Astrocyte (in vitro differentiated cells and primary cell): Measurements from ENCODE around the gene SCGB1C1.

Experiments
- EZH2 ChIP-seq: IDR thresholded peaks from 2 replicates; pipeline ENCODE4 v1.6.1; 2012; ENCODE audit warnings: mild to moderate bottlenecking, low read length, inconsistent platforms; ENCODE audit not compliant: insufficient read depth
- TF ChIP-seq, protein P1 (sequence below): IDR thresholded peaks from 2 replicates; pipeline ENCODE4 v1.5.1; 2011; ENCODE audit warnings: low read depth, mild to moderate bottlenecking, inconsistent platforms, low read length, moderate library complexity; ENCODE audit not compliant: insufficient read depth

DNA sequence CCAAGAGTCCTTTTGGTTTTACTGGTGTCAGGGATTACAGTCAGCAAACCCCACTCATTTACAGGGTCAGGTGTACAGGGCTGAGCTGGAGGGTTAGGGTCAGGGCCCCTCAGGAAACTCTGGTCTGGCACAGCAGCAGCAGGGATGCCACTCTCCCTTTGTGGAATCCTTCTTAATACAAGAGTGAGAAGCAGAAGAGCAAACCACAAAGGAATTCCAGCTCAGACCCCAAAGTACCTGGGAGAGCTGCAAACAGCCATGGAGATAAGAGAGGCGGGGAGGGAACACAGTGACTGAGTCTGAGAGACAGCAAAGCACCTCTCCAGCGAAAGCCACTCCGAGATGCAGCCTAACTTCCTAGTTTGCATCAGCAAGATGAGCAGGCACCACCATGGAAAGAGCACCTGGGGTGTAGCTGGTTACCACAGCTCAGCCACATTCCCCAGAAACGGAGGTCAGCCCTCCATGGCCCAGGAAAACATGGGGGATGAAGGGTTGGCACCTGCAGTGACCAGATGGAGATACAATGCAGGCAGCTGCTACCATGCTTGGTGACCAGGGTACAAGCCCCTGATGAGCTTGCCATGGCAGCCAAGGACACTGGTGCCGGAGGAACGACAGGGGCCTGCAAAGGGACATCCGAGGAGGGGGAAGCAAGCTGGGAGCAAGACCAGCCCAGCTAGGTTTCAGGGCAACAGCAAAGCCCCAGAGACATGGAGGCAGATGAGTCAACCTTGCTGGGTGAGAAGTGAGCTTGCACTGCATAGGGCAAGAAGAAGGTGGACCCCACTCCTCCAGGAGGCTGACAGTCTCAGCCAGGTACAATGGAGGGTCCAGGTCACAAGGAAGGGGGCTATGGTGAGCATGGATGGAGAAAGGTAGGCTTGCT, 10.4 kb downstream of the SCGB1C1 start:
- TF ChIP-seq, protein P1, sequence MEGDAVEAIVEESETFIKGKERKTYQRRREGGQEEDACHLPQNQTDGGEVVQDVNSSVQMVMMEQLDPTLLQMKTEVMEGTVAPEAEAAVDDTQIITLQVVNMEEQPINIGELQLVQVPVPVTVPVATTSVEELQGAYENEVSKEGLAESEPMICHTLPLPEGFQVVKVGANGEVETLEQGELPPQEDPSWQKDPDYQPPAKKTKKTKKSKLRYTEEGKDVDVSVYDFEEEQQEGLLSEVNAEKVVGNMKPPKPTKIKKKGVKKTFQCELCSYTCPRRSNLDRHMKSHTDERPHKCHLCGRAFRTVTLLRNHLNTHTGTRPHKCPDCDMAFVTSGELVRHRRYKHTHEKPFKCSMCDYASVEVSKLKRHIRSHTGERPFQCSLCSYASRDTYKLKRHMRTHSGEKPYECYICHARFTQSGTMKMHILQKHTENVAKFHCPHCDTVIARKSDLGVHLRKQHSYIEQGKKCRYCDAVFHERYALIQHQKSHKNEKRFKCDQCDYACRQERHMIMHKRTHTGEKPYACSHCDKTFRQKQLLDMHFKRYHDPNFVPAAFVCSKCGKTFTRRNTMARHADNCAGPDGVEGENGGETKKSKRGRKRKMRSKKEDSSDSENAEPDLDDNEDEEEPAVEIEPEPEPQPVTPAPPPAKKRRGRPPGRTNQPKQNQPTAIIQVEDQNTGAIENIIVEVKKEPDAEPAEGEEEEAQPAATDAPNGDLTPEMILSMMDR = no peak
- TF ChIP-seq EZH2 = no peak
